Measurements from ENCODE around the gene LRRC32. TPM values are rescaled to one million over a fixed set of nuclear protein-coding genes. Genes with fewer than 3 reads are reported as not detected.
A peak's percentile ranks its signal among the peaks of the same experiment; 100 is the strongest.

Gene LRRC32
- total and polyA plus RNA-seq, 2 of the 4 experiments (the other 2 are of a cell fraction) = 5.2 to 13.7 TPM

DNA sequence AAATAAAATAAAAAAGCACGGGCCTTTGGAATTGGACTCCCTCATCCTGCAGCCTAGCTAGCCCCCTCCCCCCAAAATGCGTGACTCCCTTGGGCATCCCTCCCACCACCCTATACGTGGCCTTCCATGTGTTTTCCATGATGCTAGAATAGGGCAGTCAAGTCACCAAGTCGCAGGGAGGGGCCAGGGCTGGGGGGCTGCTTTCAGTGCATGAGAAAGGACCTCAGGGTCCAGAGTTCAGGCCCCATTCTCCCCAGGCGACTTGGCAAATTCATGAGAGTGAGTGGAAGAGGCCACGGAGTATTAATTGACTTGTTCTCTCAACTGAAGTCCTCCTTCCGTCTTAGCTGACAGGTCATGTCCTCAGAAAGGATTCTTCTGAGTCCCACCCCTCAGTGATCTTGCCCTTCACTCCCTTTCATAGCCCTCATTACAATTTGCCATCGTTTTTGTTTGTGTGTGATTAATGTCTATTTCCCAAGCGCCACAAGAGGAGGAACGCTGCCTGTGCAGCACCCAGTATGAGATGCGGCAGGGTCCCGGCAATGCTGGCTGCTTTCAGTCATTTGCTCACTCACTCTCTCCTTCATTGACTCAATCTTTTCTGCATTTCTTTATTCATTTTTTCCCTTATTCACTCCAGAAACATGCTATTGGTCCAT is 17.4 kb downstream of the LRRC32 start:
- POLR2A ChIA-PET (ENCODE audit: unreplicated experiment) = no interaction called here
- TF ChIP-seq RFX5 (IDR thresholded peaks at IDR 0.05; ENCODE audit: low read depth, low read length) (no peak), MXI1 (IDR thresholded peaks at IDR 0.05; ENCODE audit: borderline replicate concordance, low read depth, low read length) (no peak), CEBPB (IDR thresholded peaks at IDR 0.05; ENCODE audit: low read depth, low read length) (no peak), BHLHE40 (IDR thresholded peaks at IDR 0.05; ENCODE audit: low read depth, low read length) (no peak), MAZ (IDR thresholded peaks at IDR 0.05; ENCODE audit: borderline replicate concordance, low read depth, low read length) (no peak), USF2 (IDR thresholded peaks at IDR 0.05; ENCODE audit: low read depth, low read length) (no peak), RAD21 (IDR thresholded peaks at IDR 0.05; ENCODE audit: low read length) (no peak), SMC3 (IDR thresholded peaks at IDR 0.05; ENCODE audit: low read depth, low read length) (no peak), RCOR1 (IDR thresholded peaks at IDR 0.05; ENCODE audit: insufficient replicate concordance, low read length) (no peak), NFE2L2 (IDR thresholded peaks at IDR 0.05; ENCODE audit: low read depth, low read length) (no peak), CHD1 (IDR thresholded peaks at IDR 0.05; ENCODE audit: low read depth, low read length) (no peak), MAFK (IDR thresholded peaks at IDR 0.05; ENCODE audit: low read depth, low read length) (no peak), FOS (IDR thresholded peaks at IDR 0.05; ENCODE audit: low read depth, low read length) (no peak)
- TF ChIP-seq, protein P1, sequence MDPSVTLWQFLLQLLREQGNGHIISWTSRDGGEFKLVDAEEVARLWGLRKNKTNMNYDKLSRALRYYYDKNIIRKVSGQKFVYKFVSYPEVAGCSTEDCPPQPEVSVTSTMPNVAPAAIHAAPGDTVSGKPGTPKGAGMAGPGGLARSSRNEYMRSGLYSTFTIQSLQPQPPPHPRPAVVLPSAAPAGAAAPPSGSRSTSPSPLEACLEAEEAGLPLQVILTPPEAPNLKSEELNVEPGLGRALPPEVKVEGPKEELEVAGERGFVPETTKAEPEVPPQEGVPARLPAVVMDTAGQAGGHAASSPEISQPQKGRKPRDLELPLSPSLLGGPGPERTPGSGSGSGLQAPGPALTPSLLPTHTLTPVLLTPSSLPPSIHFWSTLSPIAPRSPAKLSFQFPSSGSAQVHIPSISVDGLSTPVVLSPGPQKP (IDR thresholded peaks at IDR 0.05; ENCODE audit: borderline replicate concordance, low read depth, low read length) = no peak

More for the DNA sequence above, 17.4 kb downstream of the LRRC32 start:
- dilution Hi-C loops (cut with HindIII; ENCODE audit: low sequenced_read_pairs, unreplicated experiment) = no loop called here
- Histone ChIP-seq H2BK120ac (ENCODE audit: low read depth, low read length) (peak overlapping the region; percentile 87), H2BK5ac (ENCODE audit: low read depth, low read length, poor library complexity, severe bottlenecking) (peak overlapping the region; percentile 68), H3K9ac (ENCODE audit: low read depth, low read length) (0 out of 2 replicates have a peak overlapping the region, but pooled peaks have one; percentile 1), H3K4ac (ENCODE audit: low read depth, low read length) (peak overlapping the region; percentile 93), H2BK15ac (ENCODE audit: low read depth, low read length) (peak overlapping the region; percentile 87; the same call in 2 of the 3 replicates), H2AK9ac (replicated peaks; ENCODE audit: low read depth, low read length, poor library complexity) (peak overlapping the region; percentile 51), H3K9me1 (ENCODE audit: insufficient read depth, low read length) (peaks cover 28% of the 10 kb centered on the region), H4K5ac (ENCODE audit: low read depth, low read length) (peak overlapping the region; percentile 71), H2AFZ (replicated peaks; ENCODE audit: low read length, poor library complexity) (peak overlapping the region; percentile 78), H3K4me1 (ENCODE audit: control insufficient read depth, insufficient read depth, low read length) (peaks cover 36% of the 10 kb centered on the region), H3K4me3 (ENCODE audit: insufficient read depth, low read depth, low read length) (no peak overlapping the region), H2BK20ac (ENCODE audit: low read depth, low read length) (peak overlapping the region; percentile 84), H3K56ac (ENCODE audit: extremely low read depth, insufficient read depth, low read length) (no peak overlapping the region), H3K27me3 (ENCODE audit: control insufficient read depth, insufficient read depth, low read length) (peaks cover 3% of the 10 kb centered on the region), H3K36me3 (ENCODE audit: control insufficient read depth, insufficient read depth, low read length) (no peaks in the 10 kb centered on the region; the same call in 1 of the 2 replicates), H3K27ac (ENCODE audit: insufficient read depth, low read length) (peak overlapping the region; percentile 92; the same call in 1 of the 2 replicates), H4K91ac (ENCODE audit: insufficient read depth, low read depth, low read length) (peak overlapping the region; percentile 94), H3K4me2 (ENCODE audit: low read depth, low read length) (no peak overlapping the region; the same call in 1 of the 2 replicates), H3K23ac (ENCODE audit: low read depth, low read length) (peak overlapping the region; percentile 77; the same call in 1 of the 2 replicates), H3K9me3 (ENCODE audit: control insufficient read depth, insufficient read depth, low read length) (no peaks in the 10 kb centered on the region), H2AK5ac (ENCODE audit: low read depth, low read length) (peak overlapping the region; percentile 85), H3K14ac (replicated peaks; ENCODE audit: low read depth, low read length) (peak overlapping the region; percentile 89), H3K18ac (ENCODE audit: low read depth, low read length) (peak overlapping the region; percentile 87), H4K20me1 (ENCODE audit: insufficient read depth, low read length) (no peaks in the 10 kb centered on the region), H3K79me1 (ENCODE audit: low read depth in 1 of 2, low read length in 2 of 2) (no peaks in the 10 kb centered on the region), H4K8ac (ENCODE audit: low read depth in 2 of 2, low read length in 2 of 2) (peak overlapping the region; percentile 68 to 90; a peak in 3 of 4 replicates)
- DNase-seq (no peak), ATAC-seq (ENCODE audit: low read depth) (no peak)
- in situ Hi-C loops (cut with MboI; ENCODE audit: low sequenced_read_pairs) = no loop called here
- intact Hi-C loops (cut with micrococcal nuclease) = no loop called here
- 42% methylated on average over 4 of the region's 12 CpGs; no CpG with 5 or more reads in 1 of the 2 experiments for WGBS, 2 experiments (ENCODE audit: extremely low coverage in 2 of 2, insufficient read length in 1 of 2)
- CTCF ChIA-PET = interaction anchor here (2.3 kb wide), 1 partner anchor 54 kb away, joined by 7 read pairs; no protein-coding TSS in a partner anchor
- BruUV-seq (replicated peaks) = no TSS peak

Measured in IMR-90 (cell line).